GM12875 (cell line): ENCODE measurements around the gene SLC9A5.

Experiments used
- H3K4me3 ChIP-seq: one replicate; pipeline ENCODE4 v1.5.1; 2011; ENCODE audit warnings: low read depth, low read length, control low read depth
- TF ChIP-seq, protein P1 (sequence below): IDR thresholded peaks from 2 replicates; pipeline ENCODE4 v1.5.1; 2011; ENCODE audit warnings: low read depth, mild to moderate bottlenecking, control low read depth, inconsistent platforms, low read length, moderate library complexity, borderline replicate concordance; ENCODE audit not compliant: insufficient read depth

SLC9A5 gene

DNA sequence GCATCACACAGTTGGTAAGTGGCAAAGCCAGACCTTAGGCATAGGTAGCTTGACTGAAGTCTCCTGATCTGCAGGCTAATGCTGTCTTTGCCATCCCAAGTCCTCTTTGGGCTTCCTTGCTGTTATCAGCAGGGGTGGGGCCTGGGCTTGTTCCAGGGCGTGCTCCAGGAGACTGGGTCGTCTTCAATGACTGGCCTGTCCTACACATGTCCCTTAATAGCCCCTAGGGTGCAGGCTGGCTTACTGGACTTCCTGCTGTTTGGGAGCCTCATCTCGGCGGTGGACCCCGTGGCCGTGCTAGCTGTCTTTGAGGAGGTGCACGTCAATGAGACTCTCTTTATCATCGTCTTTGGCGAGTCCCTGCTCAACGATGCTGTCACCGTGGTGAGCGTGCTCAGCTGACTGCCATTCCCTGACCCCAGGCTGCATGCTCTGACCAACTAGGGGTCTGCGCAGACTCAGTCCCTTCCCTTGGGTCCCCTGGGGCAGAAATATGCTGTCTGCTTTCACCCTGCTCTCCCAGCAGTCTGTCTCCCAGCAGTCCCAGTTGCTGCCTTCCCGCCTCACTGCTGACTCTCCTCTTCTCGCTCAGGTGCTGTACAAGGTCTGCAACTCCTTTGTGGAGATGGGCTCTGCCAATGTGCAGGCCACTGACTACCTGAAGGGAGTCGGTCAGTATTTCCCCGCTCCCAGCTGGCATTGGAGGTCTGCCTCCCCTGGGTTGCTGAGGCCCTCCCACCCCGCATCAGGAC, 6.2 kb downstream of the SLC9A5 start:
- TF ChIP-seq, protein P1, sequence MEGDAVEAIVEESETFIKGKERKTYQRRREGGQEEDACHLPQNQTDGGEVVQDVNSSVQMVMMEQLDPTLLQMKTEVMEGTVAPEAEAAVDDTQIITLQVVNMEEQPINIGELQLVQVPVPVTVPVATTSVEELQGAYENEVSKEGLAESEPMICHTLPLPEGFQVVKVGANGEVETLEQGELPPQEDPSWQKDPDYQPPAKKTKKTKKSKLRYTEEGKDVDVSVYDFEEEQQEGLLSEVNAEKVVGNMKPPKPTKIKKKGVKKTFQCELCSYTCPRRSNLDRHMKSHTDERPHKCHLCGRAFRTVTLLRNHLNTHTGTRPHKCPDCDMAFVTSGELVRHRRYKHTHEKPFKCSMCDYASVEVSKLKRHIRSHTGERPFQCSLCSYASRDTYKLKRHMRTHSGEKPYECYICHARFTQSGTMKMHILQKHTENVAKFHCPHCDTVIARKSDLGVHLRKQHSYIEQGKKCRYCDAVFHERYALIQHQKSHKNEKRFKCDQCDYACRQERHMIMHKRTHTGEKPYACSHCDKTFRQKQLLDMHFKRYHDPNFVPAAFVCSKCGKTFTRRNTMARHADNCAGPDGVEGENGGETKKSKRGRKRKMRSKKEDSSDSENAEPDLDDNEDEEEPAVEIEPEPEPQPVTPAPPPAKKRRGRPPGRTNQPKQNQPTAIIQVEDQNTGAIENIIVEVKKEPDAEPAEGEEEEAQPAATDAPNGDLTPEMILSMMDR: no peak
- no peak overlapping the region for H3K4me3 ChIP-seq

DNA sequence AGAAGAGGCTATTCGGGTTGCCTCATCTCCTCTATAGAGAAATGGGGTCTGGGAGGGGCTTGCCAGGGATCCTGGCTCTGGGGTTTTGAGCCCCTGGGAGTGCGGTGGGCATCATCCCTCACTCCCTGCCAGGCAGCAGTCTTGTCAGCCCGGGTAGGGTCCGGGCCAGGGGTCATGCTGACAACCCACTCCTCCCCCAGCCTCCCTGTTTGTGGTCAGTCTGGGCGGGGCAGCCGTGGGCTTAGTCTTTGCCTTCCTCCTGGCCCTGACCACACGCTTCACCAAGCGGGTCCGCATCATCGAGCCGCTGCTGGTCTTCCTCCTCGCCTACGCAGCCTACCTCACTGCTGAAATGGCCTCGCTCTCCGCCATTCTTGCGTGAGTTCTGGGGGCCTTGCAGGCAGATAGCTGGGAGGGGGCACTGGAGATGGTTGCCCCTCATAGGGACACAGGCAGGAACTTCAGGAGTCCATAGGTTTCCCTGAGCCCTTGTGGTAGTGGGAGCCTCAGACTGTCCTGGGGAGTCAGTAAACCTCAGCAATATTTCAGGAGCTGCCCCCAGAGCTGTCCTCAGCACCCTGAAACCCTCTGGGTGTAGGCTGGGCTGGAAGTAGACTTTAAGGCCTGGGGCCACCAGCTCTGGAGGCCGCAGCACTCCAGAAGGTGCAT, 6.9 kb downstream of the SLC9A5 start:
- TF ChIP-seq, protein P1: no peak
- H3K4me3 ChIP-seq: no peak overlapping the region

DNA sequence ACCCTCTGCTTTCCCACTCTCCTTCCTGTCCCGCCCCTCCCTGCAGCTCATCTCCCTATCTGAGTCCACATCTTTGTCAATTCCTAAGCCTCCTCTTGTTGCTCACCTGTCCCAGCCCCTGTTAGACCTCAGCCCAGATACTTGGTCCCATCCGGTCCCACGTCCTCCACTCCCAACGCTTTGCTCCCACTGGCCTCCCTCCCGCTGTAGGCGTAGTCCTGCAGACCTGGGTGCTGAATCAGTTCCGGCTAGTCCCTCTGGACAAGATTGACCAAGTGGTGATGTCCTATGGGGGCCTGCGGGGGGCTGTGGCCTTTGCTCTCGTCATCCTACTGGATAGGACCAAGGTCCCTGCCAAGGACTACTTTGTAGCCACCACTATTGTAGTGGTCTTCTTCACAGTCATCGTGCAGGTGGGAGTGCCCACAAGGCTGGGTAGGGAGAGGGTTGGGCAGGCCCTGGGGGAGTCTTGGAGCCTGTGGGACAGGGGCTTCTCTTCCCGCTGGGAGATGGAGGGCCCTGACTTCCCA, 8.0 kb downstream of the SLC9A5 start:
- TF ChIP-seq, protein P1: no peak
- H3K4me3 ChIP-seq: no peak overlapping the region

DNA sequence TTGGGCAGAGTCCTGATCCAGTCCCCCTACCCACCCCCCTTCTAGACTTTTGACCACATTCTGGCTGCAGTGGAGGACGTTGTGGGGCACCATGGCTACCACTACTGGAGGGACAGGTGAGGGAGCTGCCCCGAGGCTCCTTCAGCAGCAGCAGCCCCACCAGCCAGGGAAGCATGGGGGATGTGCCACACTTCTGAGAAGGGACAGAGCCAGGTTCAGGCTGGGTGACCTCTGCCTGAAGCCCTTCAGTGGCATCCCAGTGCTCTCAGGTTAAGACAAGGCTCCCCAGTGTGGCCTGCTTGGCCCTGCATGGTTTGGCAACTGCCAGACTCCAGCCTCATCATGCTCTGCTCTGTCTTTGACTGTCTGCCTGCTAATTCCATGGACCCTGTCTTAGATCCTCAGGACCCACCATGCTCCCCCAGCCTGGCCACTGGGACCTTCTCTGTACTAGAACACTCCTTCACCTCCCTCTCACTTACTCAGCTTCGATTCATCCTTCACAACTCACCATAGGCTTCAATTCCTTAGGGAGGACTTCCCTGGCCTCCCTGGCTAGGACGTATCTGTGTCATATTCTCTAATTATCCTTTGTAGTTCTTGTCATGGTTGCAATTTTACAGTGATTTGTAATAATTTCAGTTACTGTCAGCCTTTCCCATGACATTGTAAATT, 8.8 kb downstream of the SLC9A5 start:
- no peak overlapping the region for H3K4me3 ChIP-seq
- TF ChIP-seq, protein P1: no peak

DNA sequence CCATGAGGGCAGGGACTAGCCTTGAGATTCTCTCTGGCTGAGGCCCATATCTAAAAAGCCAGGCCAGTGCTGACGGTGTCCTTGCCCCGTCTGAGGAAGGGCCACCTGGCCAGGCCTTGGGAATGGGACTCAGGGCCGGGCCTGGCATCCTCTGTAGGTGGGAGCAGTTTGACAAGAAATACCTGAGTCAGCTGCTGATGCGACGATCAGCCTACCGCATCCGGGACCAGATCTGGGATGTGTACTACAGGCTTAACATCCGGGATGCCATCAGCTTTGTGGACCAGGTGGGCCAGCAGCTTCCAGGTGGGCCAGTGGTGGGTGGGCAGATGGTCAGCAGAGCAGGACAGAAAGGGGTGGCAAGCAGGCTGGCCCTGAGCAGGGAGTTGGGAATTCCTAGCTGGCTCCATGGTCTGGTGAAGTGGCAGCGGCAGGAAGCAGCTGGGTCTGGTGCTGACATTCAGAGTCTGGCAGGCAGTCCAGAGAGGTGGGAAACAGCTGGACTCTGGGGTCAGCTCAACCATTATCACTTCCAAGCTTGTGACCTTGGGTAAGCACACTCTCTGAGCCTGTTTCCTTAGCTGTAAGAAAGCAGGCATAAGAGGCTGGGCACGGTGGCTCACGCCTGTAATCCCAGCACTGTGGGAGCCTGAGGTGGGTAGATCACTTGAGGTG, 9.5 kb downstream of the SLC9A5 start:
- no peak overlapping the region for H3K4me3 ChIP-seq
- TF ChIP-seq, protein P1: no peak

DNA sequence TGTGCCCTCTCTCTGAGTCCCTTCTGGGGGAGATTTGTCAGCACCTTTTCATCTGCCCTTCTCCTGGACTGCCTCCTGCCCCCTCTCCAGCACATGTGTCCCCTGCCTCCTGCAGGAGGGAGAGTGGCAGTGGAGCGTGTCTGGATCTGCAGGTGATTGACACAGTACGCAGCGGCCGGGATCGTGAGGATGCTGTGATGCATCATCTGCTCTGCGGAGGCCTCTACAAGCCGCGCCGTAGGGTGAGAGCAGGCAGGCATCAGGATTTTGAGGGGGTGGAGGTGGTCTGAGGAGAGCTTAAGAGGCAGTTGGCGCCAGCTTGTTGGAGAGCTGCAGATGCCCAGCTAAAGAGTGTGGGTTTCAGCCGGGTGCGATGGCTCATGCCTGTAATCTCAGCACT, 10.9 kb downstream of the SLC9A5 start:
- TF ChIP-seq, protein P1: no peak

More for the DNA sequence above, 10.9 kb downstream of the SLC9A5 start:
- no peak overlapping the region for H3K4me3 ChIP-seq
